Naive B cell (primary cell): Measurements from ENCODE around the gene BCAR3. TPM values are rescaled to one million over a fixed set of nuclear protein-coding genes. Genes with fewer than 3 reads are reported as not detected.

Source experiments
- ATAC-seq, 2 donors: fragments of 150-1000 bp; cut with Tn5 transposase; 2 replicates each; pipeline ENCODE4 v1.10.0; 2021; ENCODE audit warnings: low read depth in 2 of 2, mild to moderate bottlenecking in 2 of 2, moderate library complexity in 2 of 2
- DNase-seq: peaks from one replicate; pipeline ENCODE4 v3.0.0; 2022
- H3K27ac Mint-ChIP-seq, 6 donors: one replicate each; pipeline ENCODE4 v1.8.0; 2020 to 2022; ENCODE audit warnings: mild to moderate bottlenecking in 6 of 6, mixed read lengths in 6 of 6, moderate library complexity in 5 of 6, inconsistent platforms in 2 of 6
- H3K27me3 Mint-ChIP-seq, 3 donors: one replicate each; pipeline ENCODE4 v1.8.0; 2021 to 2022; ENCODE audit warnings: mixed read lengths in 3 of 3, mild to moderate bottlenecking in 1 of 3
- H3K36me3 Mint-ChIP-seq, 2 donors: one replicate each; pipeline ENCODE4 v1.8.0; 2020 to 2022; ENCODE audit warnings: mixed read lengths in 2 of 2, inconsistent platforms in 1 of 2, mild to moderate bottlenecking in 1 of 2
- H3K4me1 Mint-ChIP-seq, 3 donors: one replicate each; pipeline ENCODE4 v1.8.0; 2020 to 2022; ENCODE audit warnings: mixed read lengths in 3 of 3, inconsistent platforms in 1 of 3, mild to moderate bottlenecking in 1 of 3, moderate library complexity in 1 of 3
- H3K4me3 Mint-ChIP-seq, 8 donors: one replicate each; pipeline ENCODE4 v1.8.0; 2020 to 2022; ENCODE audit warnings: mild to moderate bottlenecking in 8 of 8, mixed read lengths in 8 of 8, moderate library complexity in 8 of 8, inconsistent platforms in 2 of 8
- H3K9me3 Mint-ChIP-seq, 7 donors: one replicate each; pipeline ENCODE4 v1.8.0; 2020 to 2022; ENCODE audit warnings: mixed read lengths in 7 of 7, mild to moderate bottlenecking in 5 of 7, inconsistent platforms in 2 of 7, moderate library complexity in 1 of 7
- polyA plus RNA-seq, 6 donors: library from polyadenylated mRNA; unstranded; fragments of 300-500 nt; fragmentation: Illumina TruSeq; gene quantifications; one replicate each; pipeline ENCODE4 v1.2.3, GENCODE V29; 2021; ENCODE audit warnings: low read depth in 6 of 6

Gene BCAR3
- polyA plus RNA-seq, 6 donors from 2014 or later, result 0.73 to 3.2 (median 1.7) TPM; not detected in 1

GRCh38 chr1:93541045-93541444 lies 140.6 kb downstream of the BCAR3 start:
- H3K9me3 Mint-ChIP-seq, result no peaks in the 10 kb centered on the region
- no peak overlapping the region for H3K27ac Mint-ChIP-seq
- no peaks in the 10 kb centered on the region for H3K27me3 Mint-ChIP-seq
- H3K4me3 Mint-ChIP-seq, result no peak overlapping the region
- H3K4me1 Mint-ChIP-seq, result no peaks in the 10 kb centered on the region
- ATAC-seq (no peak), DNase-seq (no peak)
- H3K36me3 Mint-ChIP-seq, result no peaks in the 10 kb centered on the region

DNA sequence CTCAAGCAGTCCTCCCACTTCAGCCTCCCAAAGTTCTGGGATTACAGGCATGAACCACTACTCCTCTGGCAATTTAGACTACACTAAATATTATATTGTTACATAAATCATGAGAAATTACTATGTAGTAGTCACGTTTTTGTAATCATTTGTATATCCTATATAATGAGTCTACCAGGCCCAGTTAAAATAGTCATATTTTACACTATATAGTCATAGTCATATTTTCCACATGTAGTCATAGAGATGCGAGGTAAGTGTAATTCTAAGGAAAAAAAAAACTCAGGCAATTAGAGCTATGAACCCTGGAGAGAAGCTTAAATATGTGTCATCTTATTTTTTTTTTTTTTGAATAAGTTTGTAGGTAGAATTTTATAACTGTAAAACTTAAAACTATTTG lies 143.7 kb downstream of the BCAR3 start:
- no peaks in the 10 kb centered on the region for H3K27me3 Mint-ChIP-seq
- ATAC-seq (no peak), DNase-seq (no peak)
- no peaks in the 10 kb centered on the region for H3K4me1 Mint-ChIP-seq
- no peak overlapping the region for H3K27ac Mint-ChIP-seq
- H3K9me3 Mint-ChIP-seq, result no peaks in the 10 kb centered on the region
- H3K4me3 Mint-ChIP-seq, result no peak overlapping the region
- H3K36me3 Mint-ChIP-seq, result no peaks in the 10 kb centered on the region

DNA sequence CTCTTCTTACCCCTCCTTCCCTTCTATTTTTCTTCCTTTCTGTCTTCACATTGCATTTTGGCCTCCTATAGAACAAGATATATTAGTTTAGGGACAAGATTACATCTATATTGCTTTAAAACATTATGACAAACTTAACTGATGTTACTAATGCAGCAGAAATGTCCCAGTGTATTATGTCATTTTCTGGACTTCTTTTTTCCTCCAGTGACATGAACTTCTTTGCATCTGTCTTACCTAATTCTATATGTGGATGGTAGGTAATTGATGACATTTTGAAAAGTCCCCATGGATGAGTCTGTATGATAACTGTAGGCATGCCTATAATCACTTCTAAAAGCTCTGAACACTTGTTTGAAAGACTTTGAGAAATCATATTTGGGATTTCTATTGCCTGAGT lies 144.2 kb downstream of the BCAR3 start:
- Mint-ChIP-seq H3K36me3 (no peaks in the 10 kb centered on the region), H3K27me3 (no peaks in the 10 kb centered on the region), H3K27ac (no peak overlapping the region), H3K4me3 (no peak overlapping the region), H3K9me3 (no peaks in the 10 kb centered on the region), H3K4me1 (no peaks in the 10 kb centered on the region)
- no peak for DNase-seq
- ATAC-seq, result no peak

DNA sequence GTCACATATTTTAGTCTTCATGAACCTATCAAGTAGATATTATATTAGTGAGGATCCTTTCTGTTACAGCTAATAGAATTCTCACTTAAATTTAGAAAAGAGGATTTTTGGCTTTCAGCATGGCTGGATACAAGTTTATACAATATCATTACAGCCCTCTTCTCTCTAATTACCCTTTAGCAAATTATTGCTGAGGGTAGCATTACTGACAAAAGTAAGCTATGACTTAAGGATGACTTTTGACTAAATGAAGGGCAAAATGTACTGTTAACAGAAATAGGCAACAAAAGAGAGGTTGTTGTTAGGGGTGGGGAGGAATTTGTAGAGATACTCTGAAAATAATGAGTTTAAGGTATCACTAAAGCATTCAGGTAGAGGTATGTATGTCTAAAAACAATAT lies 148.0 kb downstream of the BCAR3 start:
- ATAC-seq (no peak), DNase-seq (no peak)
- no peak overlapping the region for H3K27ac Mint-ChIP-seq
- no peaks in the 10 kb centered on the region for H3K4me1 Mint-ChIP-seq
- no peaks in the 10 kb centered on the region for H3K27me3 Mint-ChIP-seq
- no peaks in the 10 kb centered on the region for H3K9me3 Mint-ChIP-seq
- peaks cover 12 to 15% of the 10 kb centered on the region in 2 donors for H3K36me3 Mint-ChIP-seq
- H3K4me3 Mint-ChIP-seq, result no peak overlapping the region

GRCh38 chr1:93532780-93533378 lies 148.8 kb downstream of the BCAR3 start:
- Mint-ChIP-seq H3K27me3 (no peaks in the 10 kb centered on the region), H3K4me1 (peaks cover 2 to 6% (median 5%) of the 10 kb centered on the region in 3 donors), H3K9me3 (no peaks in the 10 kb centered on the region), H3K4me3 (no peak overlapping the region), H3K36me3 (peaks cover 15 to 17% of the 10 kb centered on the region in 2 donors), H3K27ac (no peak overlapping the region)
- no peak for DNase-seq
- ATAC-seq, result no peak

GRCh38 chr1:93531193-93531592 lies 150.4 kb downstream of the BCAR3 start:
- Mint-ChIP-seq H3K27me3 (no peaks in the 10 kb centered on the region), H3K9me3 (no peaks in the 10 kb centered on the region), H3K27ac (no peak overlapping the region), H3K36me3 (peaks cover 15 to 17% of the 10 kb centered on the region in 2 donors), H3K4me3 (no peak overlapping the region), H3K4me1 (peaks cover 3 to 13% (median 5%) of the 10 kb centered on the region in 3 donors)
- no peak for ATAC-seq
- DNase-seq, result no peak

GRCh38 chr1:93528412-93528811 lies 153.2 kb downstream of the BCAR3 start:
- Mint-ChIP-seq H3K9me3 (no peaks in the 10 kb centered on the region), H3K27me3 (no peaks in the 10 kb centered on the region), H3K36me3 (peaks cover 15 to 17% of the 10 kb centered on the region in 2 donors), H3K4me3 (no peak overlapping the region), H3K4me1 (peaks cover 3 to 13% (median 5%) of the 10 kb centered on the region in 3 donors), H3K27ac (no peak overlapping the region)
- no peak for DNase-seq
- ATAC-seq, result peak in 1 of 2 donors; percentile 48

GRCh38 chr1:93526431-93526830 lies 155.2 kb downstream of the BCAR3 start:
- H3K4me1 Mint-ChIP-seq, result peaks cover 3 to 13% (median 5%) of the 10 kb centered on the region in 3 donors
- ATAC-seq (no peak), DNase-seq (no peak)
- H3K27me3 Mint-ChIP-seq, result no peaks in the 10 kb centered on the region
- no peaks in the 10 kb centered on the region for H3K9me3 Mint-ChIP-seq
- H3K27ac Mint-ChIP-seq, result no peak overlapping the region
- peak overlapping the region in 1 of 8 donors; percentile 12 for H3K4me3 Mint-ChIP-seq
- peaks cover 13% of the 10 kb centered on the region in 2 donors for H3K36me3 Mint-ChIP-seq

DNA sequence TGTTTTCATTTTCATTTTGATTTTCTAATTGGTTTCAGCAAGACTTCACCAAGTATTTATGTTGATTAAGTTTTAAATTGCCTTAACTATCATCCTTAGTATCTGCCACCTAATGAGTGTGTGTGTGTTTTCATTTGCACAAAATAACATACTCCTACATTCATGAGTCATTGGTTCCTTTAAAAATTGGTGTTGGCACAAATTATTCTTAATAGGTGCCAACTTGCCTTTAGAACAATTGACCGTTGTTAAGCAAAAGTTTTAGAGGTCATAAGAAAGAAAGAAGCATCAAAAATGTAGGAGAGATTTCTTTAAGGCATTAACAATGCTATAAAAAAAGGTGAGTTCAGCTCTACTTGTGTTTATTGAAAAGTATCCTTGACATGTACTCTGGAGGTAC lies 156.2 kb downstream of the BCAR3 start:
- H3K36me3 Mint-ChIP-seq, result peaks cover 5 to 9% of the 10 kb centered on the region in 2 donors
- H3K9me3 Mint-ChIP-seq, result peaks cover 0 to 1% (median 0%) of the 10 kb centered on the region in 7 donors

DNA sequence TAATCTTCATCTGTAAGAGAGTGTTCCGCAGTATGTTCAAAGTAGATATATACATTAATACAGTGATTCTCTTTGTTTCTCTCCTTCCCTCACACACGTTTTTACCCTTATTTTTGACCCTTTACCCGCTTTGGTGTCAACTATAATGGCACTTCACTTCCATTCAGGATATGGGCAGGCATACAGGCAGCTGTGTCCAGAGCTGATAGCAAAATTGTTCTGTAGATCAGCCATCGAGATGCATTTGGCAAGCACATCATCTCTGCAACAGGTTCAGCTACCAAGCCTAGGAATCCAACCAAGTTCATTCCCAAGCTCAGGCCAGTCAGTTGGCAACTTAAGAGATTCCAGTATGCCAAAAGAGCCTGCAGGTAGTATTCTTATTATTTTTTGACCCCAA lies 158.9 kb downstream of the BCAR3 start:
- no peaks in the 10 kb centered on the region for H3K36me3 Mint-ChIP-seq
- no peaks in the 10 kb centered on the region for H3K27me3 Mint-ChIP-seq
- H3K9me3 Mint-ChIP-seq, result peaks cover 0 to 1% (median 0%) of the 10 kb centered on the region in 7 donors
- H3K27ac Mint-ChIP-seq, result peak overlapping the region in 2 of 6 donors; percentile 15 to 69
- no peak for ATAC-seq
- H3K4me3 Mint-ChIP-seq, result no peak overlapping the region
- DNase-seq, result no peak
- peaks cover 0 to 15% (median 0%) of the 10 kb centered on the region in 3 donors for H3K4me1 Mint-ChIP-seq

More for the DNA sequence above, 156.2 kb downstream of the BCAR3 start:
- no peak for DNase-seq
- H3K27ac Mint-ChIP-seq, result no peak overlapping the region
- H3K27me3 Mint-ChIP-seq, result no peaks in the 10 kb centered on the region
- no peak for ATAC-seq
- H3K4me1 Mint-ChIP-seq, result peaks cover 3 to 13% (median 5%) of the 10 kb centered on the region in 3 donors
- H3K4me3 Mint-ChIP-seq, result no peak overlapping the region

GRCh38 chr1:93521618-93522017 lies 160.0 kb downstream of the BCAR3 start:
- no peak for ATAC-seq
- Mint-ChIP-seq H3K4me3 (no peak overlapping the region), H3K9me3 (peaks cover 0 to 1% (median 0%) of the 10 kb centered on the region in 7 donors), H3K36me3 (no peaks in the 10 kb centered on the region), H3K27ac (no peak overlapping the region), H3K4me1 (peaks cover 0 to 9% (median 2%) of the 10 kb centered on the region in 3 donors), H3K27me3 (no peaks in the 10 kb centered on the region)
- DNase-seq, result no peak

DNA sequence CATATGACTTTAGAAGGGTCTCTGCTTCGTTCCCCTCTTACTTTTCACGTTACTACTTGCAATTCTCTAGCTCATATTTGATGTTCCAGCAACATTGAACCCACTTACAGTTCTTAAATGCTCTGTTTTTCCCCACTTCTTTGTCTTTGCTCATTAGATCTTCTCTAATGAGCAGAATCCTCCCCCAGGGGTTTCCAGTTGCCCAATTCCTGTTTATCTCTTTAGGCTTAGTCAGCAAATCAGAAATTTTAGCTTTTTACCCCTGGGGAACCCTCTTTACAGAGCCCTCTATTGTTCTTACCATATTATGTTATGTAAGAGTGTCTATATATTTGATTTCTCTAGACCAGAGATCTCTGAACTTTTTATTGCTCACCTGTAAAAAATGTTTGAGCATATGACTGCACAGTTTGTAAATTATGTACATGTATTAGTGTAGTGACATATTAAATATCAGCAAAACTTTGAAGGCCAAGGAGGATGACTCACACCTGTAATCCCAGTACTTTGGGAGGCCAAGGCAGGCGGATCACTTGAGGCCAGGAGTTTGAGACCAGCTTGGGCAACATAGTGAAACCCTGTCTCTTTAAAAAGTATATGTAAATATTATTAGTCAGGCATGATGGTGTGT lies 162.3 kb downstream of the BCAR3 start:
- no peak for ATAC-seq
- H3K27me3 Mint-ChIP-seq, result no peaks in the 10 kb centered on the region
- H3K27ac Mint-ChIP-seq, result no peak overlapping the region
- no peak overlapping the region for H3K4me3 Mint-ChIP-seq
- no peak for DNase-seq
- H3K9me3 Mint-ChIP-seq, result peaks cover 0 to 3% (median 0%) of the 10 kb centered on the region in 7 donors
- no peaks in the 10 kb centered on the region for H3K36me3 Mint-ChIP-seq
- H3K4me1 Mint-ChIP-seq, result peaks cover 0 to 9% (median 2%) of the 10 kb centered on the region in 3 donors

DNA sequence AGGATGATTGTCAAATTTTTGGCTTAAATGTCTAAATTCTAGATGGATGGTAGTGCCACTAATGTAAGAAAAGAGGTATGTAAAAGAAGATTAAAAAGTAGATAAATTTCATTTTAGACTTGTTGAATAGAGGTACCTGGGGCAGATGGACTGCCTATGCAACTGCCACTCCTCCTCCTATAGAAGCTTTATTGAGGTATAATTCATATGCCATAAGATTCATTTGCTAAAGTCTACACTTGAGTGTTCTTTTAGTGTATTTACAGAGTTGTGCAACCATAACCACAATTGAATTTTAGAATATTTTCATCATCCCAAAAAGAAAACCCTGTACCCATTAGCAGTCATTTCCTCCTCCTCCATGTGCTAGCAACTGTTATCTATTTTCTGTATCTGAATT lies 163.1 kb downstream of the BCAR3 start:
- Mint-ChIP-seq H3K27ac (no peak overlapping the region), H3K9me3 (peaks cover 0 to 3% (median 0%) of the 10 kb centered on the region in 7 donors), H3K4me1 (peaks cover 0 to 9% (median 2%) of the 10 kb centered on the region in 3 donors), H3K27me3 (no peaks in the 10 kb centered on the region), H3K36me3 (no peaks in the 10 kb centered on the region), H3K4me3 (no peak overlapping the region)
- DNase-seq, result no peak
- ATAC-seq, result no peak

DNA sequence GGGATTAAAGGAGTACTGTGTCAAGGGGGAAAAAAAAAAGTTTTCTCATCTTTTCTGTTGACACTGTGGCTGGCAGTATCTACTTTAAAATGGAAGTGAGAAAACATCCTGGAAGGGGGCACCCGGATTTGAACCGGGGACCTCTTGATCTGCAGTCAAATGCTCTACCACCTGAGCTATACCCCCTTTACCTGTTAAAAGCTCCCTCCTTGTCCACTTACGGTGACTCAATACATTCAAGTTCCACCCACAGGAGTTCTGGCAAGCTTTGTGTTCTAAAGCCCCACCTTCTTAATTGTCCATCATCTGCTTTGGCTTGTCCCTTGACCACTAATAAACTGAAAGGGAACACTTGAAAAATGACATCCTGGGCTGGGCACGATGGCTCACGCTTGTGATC lies 165.5 kb downstream of the BCAR3 start:
- Mint-ChIP-seq H3K36me3 (no peaks in the 10 kb centered on the region), H3K4me1 (peaks cover 0 to 9% (median 2%) of the 10 kb centered on the region in 3 donors), H3K9me3 (peaks cover 0 to 3% (median 0%) of the 10 kb centered on the region in 7 donors), H3K27me3 (no peaks in the 10 kb centered on the region), H3K4me3 (no peak overlapping the region), H3K27ac (no peak overlapping the region)
- DNase-seq, result no peak
- no peak for ATAC-seq
